GM12872 (cell line): Measurements from ENCODE around the gene C16orf96.

ENCODE experiments used
- TF ChIP-seq, protein P1 (sequence below): IDR thresholded peaks from 3 replicates; pipeline ENCODE4 v1.5.1; 2011; ENCODE audit warnings: low read depth, mild to moderate bottlenecking, low read length, moderate library complexity; ENCODE audit not compliant: insufficient read depth

C16orf96 gene

GRCh38 chr16:4536391-4537106 lies 19.6 kb upstream of the C16orf96 start:
- TF ChIP-seq, protein P1, sequence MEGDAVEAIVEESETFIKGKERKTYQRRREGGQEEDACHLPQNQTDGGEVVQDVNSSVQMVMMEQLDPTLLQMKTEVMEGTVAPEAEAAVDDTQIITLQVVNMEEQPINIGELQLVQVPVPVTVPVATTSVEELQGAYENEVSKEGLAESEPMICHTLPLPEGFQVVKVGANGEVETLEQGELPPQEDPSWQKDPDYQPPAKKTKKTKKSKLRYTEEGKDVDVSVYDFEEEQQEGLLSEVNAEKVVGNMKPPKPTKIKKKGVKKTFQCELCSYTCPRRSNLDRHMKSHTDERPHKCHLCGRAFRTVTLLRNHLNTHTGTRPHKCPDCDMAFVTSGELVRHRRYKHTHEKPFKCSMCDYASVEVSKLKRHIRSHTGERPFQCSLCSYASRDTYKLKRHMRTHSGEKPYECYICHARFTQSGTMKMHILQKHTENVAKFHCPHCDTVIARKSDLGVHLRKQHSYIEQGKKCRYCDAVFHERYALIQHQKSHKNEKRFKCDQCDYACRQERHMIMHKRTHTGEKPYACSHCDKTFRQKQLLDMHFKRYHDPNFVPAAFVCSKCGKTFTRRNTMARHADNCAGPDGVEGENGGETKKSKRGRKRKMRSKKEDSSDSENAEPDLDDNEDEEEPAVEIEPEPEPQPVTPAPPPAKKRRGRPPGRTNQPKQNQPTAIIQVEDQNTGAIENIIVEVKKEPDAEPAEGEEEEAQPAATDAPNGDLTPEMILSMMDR = no peak

DNA sequence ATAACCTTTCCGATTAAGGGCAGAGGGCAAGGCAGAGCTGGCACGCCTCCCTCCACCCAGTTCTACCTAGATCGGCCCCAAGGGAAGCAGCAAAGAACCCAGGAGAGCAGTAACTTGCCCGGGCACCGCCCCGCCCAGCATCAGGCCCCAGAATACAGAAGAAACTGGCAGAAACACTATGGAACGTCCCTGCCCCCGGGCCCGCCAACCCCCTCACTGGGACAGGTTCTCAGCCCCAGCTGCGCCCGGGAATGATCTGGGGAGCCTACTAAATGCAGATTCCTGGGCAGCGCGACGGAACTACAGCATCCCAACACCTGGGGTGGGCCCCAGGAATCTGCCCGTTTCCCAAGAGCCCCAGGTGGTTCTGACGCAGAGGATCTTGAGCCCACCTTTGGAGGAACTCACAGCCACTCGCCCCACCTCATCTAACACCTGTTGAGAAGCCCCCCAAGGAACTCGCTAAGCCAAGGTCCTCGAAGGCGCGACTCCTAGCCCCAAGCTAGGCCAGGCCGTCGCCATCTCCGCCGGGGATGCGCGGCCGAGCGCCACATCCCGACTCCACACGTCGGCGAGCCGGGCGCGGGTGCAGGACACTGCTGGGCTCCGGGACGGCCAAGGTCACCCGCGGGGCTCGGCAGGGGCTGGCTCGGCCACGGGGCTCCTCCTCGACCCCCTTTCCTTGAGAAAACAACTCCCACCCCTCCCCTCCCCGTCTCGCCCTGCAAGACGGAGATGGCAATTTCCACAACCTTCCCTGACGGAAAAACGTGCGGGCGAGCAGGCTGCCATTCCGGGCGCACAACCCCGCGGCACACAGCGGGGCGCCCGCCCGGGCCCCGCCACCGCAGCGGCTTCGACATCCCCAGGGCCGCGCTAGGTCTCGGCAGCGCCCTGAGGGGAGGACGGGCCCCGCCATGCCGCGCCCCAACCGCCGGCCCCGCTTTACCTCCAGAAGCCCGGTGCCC lies 18.5 kb upstream of the C16orf96 start:
- TF ChIP-seq, protein P1 = no peak

DNA sequence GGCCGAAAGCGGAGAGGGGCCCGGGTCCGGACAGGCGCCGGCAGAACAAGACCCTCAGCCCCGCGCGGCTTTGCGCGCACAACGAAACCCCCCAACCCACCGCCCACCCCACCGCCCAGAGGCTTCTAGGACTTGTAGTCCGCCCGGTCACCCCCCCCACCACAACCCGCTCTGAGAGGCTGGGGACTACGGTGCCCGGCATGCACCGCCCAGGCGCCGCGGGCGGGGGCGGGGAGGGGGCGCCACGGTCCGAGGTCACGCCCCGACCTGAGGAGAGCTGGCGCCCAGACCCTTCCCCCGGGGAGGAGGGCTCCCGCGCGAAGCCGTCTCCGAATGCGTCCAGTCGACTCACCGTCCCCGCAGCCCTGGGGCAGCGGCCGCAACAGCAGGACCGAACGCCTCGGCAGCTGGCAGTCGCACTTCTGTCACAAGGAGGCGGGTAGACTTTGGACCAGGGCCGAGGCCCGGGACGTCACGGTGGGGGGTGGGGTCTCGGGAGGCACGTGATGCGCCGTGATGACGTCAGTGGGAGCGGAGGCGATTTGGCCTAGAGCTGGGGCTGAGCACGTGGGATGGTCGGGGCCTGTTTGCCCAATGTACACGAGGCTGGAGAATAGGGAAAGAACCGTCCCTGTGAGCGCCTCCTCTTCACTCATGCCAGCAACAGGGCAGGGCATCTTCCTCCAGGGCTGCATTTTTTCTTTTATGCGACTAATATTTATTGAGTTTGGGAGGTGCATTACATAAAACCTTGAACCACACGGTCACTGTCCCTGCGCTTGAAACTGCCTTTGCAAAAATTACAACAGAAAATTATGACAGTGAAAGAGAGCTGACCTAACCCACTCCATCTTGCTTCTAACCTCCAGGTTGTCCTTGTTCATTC lies 17.5 kb upstream of the C16orf96 start, which contains the start of gene CDIP1:
CDIP1 (minus strand) TSS at position 424 of the 886 bp plus-strand sequence. CDS start 24,643 bp downstream, outside the sequence.
- TF ChIP-seq, protein P1 = no peak

- TF ChIP-seq, protein P1 = no peak
Observed at GRCh38 chr16:4539716-4540284, 16.3 kb upstream of the C16orf96 start.

DNA sequence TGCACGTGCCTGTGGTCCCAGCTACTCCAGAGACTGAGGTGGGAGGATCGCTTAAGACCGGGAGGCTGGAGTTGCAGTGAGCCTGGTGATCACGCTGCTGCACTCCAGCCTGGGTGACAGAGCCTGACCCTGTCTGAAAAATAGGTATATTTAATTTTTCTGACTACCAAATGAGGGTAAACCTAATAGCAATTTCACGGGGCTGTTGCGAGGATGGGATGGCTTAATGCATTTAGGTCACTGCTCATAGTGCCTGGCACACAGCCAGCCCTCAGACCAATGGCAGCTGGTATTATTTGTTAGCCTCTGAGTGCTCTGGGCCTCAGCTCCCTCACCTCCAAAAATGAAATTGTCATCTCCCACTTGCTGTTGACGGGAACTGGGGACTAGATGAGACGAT lies 11.7 kb upstream of the C16orf96 start:
- TF ChIP-seq, protein P1 = no peak

GRCh38 chr16:4548124-4548523 lies 8.0 kb upstream of the C16orf96 start:
- TF ChIP-seq, protein P1 = no peak
